Measurements from ENCODE around the gene CHADL.

GRCh38 chr22:41257696-41258095, 17.0 kb upstream of the CHADL start:
- TF ChIP-seq, protein P1, sequence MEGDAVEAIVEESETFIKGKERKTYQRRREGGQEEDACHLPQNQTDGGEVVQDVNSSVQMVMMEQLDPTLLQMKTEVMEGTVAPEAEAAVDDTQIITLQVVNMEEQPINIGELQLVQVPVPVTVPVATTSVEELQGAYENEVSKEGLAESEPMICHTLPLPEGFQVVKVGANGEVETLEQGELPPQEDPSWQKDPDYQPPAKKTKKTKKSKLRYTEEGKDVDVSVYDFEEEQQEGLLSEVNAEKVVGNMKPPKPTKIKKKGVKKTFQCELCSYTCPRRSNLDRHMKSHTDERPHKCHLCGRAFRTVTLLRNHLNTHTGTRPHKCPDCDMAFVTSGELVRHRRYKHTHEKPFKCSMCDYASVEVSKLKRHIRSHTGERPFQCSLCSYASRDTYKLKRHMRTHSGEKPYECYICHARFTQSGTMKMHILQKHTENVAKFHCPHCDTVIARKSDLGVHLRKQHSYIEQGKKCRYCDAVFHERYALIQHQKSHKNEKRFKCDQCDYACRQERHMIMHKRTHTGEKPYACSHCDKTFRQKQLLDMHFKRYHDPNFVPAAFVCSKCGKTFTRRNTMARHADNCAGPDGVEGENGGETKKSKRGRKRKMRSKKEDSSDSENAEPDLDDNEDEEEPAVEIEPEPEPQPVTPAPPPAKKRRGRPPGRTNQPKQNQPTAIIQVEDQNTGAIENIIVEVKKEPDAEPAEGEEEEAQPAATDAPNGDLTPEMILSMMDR (IDR thresholded peaks at IDR 0.05), result no peak
- no peak for TF ChIP-seq POLR2A (IDR thresholded peaks at IDR 0.05)
- TF ChIP-seq POLR2AphosphoS5 (IDR thresholded peaks at IDR 0.05), result no peak

All from suprapubic skin (tissue), 4 donors.